ENCODE results near the gene MT3.

DNA sequence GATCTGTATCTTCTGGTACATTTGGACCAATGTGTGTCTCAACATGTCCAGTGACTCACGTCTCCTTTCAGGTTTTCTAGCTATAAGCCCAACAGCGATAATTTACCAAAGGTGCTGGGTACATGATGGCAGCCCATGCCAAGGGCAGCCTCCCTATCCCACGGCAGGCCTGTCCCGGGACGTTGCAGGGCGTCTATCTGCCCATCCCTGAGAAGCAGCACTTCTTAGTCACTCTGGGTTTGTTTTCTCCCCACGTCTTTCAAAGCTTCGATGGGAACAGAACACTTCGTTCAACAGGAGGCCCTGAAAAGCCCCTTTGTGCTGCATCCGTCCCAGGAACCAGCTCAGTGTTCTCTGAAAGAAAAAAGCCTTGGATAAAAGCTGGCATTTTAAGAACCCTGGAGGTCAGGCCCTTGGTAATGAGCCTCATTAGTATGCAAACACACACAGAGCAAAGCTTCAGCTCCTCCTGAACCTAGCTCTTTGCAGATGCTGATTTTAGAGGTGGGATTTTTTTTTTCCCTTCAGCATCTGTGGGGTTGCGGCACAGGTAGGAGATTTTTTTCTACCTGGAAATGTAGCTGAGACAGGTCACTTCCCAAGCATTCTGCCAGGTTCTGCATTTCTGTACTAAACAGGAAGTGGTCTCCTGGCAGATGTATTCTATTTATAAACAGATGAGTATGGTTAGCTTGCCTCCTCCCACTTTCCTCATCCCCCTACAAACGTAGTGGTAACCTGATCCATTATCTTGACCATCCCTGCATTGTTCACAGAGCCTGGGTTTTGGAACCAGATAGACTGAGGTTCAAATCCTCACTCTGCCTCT is 42.0 kb upstream of the MT3 start:
- TF ChIP-seq, protein P1, sequence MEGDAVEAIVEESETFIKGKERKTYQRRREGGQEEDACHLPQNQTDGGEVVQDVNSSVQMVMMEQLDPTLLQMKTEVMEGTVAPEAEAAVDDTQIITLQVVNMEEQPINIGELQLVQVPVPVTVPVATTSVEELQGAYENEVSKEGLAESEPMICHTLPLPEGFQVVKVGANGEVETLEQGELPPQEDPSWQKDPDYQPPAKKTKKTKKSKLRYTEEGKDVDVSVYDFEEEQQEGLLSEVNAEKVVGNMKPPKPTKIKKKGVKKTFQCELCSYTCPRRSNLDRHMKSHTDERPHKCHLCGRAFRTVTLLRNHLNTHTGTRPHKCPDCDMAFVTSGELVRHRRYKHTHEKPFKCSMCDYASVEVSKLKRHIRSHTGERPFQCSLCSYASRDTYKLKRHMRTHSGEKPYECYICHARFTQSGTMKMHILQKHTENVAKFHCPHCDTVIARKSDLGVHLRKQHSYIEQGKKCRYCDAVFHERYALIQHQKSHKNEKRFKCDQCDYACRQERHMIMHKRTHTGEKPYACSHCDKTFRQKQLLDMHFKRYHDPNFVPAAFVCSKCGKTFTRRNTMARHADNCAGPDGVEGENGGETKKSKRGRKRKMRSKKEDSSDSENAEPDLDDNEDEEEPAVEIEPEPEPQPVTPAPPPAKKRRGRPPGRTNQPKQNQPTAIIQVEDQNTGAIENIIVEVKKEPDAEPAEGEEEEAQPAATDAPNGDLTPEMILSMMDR (IDR thresholded peaks at IDR 0.05): no peak
- TF ChIP-seq POLR2A (IDR thresholded peaks at IDR 0.05): no peak
- peak; percentile 19 for TF ChIP-seq POLR2AphosphoS5 (IDR thresholded peaks at IDR 0.05)

Measured in gastroesophageal sphincter (tissue), 3 donors.